ENCODE measurements around the gene BCHE.

DNA sequence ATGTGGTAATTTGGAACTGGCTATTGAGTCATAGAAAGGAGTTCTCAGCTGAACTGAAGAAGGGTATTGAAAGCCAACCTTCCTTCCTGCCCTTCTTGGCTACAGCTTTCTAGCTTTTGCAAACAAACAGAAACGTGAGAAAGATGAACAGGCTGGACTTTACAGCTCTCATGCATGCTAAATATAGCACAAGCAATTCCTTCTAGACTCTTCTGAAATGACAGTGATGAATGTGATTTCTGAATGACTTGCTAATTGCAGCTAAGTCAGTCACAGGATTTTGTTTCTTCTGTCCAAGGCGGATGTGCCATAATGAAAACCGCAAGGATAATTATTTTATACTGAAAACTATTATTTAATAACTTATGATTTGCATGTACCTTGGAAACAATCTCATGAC lies 36.3 kb downstream of the BCHE start:
- TF ChIP-seq, protein P1, sequence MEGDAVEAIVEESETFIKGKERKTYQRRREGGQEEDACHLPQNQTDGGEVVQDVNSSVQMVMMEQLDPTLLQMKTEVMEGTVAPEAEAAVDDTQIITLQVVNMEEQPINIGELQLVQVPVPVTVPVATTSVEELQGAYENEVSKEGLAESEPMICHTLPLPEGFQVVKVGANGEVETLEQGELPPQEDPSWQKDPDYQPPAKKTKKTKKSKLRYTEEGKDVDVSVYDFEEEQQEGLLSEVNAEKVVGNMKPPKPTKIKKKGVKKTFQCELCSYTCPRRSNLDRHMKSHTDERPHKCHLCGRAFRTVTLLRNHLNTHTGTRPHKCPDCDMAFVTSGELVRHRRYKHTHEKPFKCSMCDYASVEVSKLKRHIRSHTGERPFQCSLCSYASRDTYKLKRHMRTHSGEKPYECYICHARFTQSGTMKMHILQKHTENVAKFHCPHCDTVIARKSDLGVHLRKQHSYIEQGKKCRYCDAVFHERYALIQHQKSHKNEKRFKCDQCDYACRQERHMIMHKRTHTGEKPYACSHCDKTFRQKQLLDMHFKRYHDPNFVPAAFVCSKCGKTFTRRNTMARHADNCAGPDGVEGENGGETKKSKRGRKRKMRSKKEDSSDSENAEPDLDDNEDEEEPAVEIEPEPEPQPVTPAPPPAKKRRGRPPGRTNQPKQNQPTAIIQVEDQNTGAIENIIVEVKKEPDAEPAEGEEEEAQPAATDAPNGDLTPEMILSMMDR (IDR thresholded peaks at IDR 0.05; ENCODE audit: borderline replicate concordance, extremely low read depth, low read length, poor library complexity, severe bottlenecking), result no peak
- no peak for TF ChIP-seq EZH2 (IDR thresholded peaks at IDR 0.05; ENCODE audit: borderline replicate concordance, low read depth, low read length, severe bottlenecking)
